Liver (tissue), 3 donors: ENCODE measurements around the gene SELENOS.

Experiments
- EGR1 ChIP-seq, 2 donors: IDR thresholded peaks; 2 replicates each; pipeline ENCODE4 v1.6.1; 2016 to 2018; ENCODE audit warnings: antibody characterized with exemption in 2 of 2, low read depth in 2 of 2
- FOXA2 ChIP-seq: IDR thresholded peaks from 2 replicates; pipeline ENCODE4 v1.6.1; 2016; ENCODE audit warnings: antibody characterized with exemption
- GABPA ChIP-seq, 2 donors: IDR thresholded peaks in 1 of 2; conservative IDR thresholded peaks in 1 of 2; 2 replicates each; pipeline ENCODE4 v1.6.1; 2016; ENCODE audit warnings: antibody characterized with exemption in 2 of 2, mild to moderate bottlenecking in 1 of 2, moderate library complexity in 1 of 2
- HNF4A ChIP-seq, 2 donors: conservative IDR thresholded peaks; 2 replicates each; pipeline ENCODE4 v1.6.1; 2016; ENCODE audit warnings: antibody characterized with exemption in 2 of 2, mild to moderate bottlenecking in 2 of 2
- JUND ChIP-seq, 2 donors: IDR thresholded peaks; 2 replicates each; pipeline ENCODE4 v1.6.1; 2016; ENCODE audit warnings: antibody characterized with exemption in 2 of 2
- RAD21 ChIP-seq, 2 donors: IDR thresholded peaks; 2 replicates each; pipeline ENCODE4 v1.6.1; 2016; ENCODE audit warnings: antibody characterized with exemption in 2 of 2, mild to moderate bottlenecking in 2 of 2
- SP1 ChIP-seq: IDR thresholded peaks from 2 replicates; pipeline ENCODE4 v1.6.1; 2018; ENCODE audit warnings: antibody characterized with exemption, mild to moderate bottlenecking
- TAF1 ChIP-seq: conservative IDR thresholded peaks from 2 replicates; pipeline ENCODE4 v1.6.1; 2016; ENCODE audit warnings: antibody characterized with exemption, mild to moderate bottlenecking
- YY1 ChIP-seq: IDR thresholded peaks from 2 replicates; pipeline ENCODE4 v1.6.1; 2016; ENCODE audit warnings: antibody characterized with exemption, mild to moderate bottlenecking
- TF ChIP-seq, protein P1 (sequence below): fragments of 150-350 bp; IDR thresholded peaks from 2 replicates; pipeline ENCODE4 v1.5.1; 2017; ENCODE audit warnings: improper control_type of control experiment, low read depth, low read length; ENCODE audit not compliant: missing input control
- TF ChIP-seq, protein P2 (sequence below): IDR thresholded peaks from 2 replicates; pipeline ENCODE4 v1.6.1; 2016; ENCODE audit warnings: antibody characterized with exemption
- TF ChIP-seq, protein P3 (sequence below): IDR thresholded peaks from 2 replicates; pipeline ENCODE4 v1.6.1; 2016; ENCODE audit warnings: antibody characterized with exemption, mild to moderate bottlenecking
- TF ChIP-seq, protein P4 (sequence below): IDR thresholded peaks from 2 replicates; pipeline ENCODE4 v1.6.1; 2016; ENCODE audit warnings: antibody characterized with exemption
- TF ChIP-seq, protein P5 (sequence below): IDR thresholded peaks from 2 replicates; pipeline ENCODE4 v1.6.1; 2016; ENCODE audit warnings: antibody characterized with exemption
- donor health status: healthy.
- donor health status: healthy.

DNA sequence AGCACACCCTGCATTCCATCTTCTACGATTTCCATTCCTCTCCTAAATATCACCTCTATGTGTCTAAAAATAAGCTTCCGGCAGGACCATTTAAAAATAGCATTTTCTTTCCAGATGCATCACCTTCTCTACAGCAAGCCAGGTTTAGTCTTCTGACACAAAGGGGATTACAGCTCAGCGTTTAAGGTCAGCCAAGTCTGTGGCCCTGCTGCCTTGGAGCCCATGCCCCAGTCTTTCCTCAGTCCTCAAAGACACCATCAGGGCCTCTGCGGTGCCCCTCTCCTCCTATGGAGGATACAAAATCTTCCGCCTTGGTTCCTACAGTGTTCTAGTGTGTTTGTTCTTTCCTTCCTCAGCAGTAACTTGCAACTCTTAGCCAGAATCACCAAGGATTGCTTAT is 3.8 kb downstream of the SELENOS start:
- TF ChIP-seq, protein P1, sequence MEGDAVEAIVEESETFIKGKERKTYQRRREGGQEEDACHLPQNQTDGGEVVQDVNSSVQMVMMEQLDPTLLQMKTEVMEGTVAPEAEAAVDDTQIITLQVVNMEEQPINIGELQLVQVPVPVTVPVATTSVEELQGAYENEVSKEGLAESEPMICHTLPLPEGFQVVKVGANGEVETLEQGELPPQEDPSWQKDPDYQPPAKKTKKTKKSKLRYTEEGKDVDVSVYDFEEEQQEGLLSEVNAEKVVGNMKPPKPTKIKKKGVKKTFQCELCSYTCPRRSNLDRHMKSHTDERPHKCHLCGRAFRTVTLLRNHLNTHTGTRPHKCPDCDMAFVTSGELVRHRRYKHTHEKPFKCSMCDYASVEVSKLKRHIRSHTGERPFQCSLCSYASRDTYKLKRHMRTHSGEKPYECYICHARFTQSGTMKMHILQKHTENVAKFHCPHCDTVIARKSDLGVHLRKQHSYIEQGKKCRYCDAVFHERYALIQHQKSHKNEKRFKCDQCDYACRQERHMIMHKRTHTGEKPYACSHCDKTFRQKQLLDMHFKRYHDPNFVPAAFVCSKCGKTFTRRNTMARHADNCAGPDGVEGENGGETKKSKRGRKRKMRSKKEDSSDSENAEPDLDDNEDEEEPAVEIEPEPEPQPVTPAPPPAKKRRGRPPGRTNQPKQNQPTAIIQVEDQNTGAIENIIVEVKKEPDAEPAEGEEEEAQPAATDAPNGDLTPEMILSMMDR, result no peak
- TF ChIP-seq, protein P2, sequence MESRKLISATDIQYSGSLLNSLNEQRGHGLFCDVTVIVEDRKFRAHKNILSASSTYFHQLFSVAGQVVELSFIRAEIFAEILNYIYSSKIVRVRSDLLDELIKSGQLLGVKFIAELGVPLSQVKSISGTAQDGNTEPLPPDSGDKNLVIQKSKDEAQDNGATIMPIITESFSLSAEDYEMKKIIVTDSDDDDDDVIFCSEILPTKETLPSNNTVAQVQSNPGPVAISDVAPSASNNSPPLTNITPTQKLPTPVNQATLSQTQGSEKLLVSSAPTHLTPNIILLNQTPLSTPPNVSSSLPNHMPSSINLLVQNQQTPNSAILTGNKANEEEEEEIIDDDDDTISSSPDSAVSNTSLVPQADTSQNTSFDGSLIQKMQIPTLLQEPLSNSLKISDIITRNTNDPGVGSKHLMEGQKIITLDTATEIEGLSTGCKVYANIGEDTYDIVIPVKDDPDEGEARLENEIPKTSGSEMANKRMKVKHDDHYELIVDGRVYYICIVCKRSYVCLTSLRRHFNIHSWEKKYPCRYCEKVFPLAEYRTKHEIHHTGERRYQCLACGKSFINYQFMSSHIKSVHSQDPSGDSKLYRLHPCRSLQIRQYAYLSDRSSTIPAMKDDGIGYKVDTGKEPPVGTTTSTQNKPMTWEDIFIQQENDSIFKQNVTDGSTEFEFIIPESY, result no peak
- TF ChIP-seq, protein P3, sequence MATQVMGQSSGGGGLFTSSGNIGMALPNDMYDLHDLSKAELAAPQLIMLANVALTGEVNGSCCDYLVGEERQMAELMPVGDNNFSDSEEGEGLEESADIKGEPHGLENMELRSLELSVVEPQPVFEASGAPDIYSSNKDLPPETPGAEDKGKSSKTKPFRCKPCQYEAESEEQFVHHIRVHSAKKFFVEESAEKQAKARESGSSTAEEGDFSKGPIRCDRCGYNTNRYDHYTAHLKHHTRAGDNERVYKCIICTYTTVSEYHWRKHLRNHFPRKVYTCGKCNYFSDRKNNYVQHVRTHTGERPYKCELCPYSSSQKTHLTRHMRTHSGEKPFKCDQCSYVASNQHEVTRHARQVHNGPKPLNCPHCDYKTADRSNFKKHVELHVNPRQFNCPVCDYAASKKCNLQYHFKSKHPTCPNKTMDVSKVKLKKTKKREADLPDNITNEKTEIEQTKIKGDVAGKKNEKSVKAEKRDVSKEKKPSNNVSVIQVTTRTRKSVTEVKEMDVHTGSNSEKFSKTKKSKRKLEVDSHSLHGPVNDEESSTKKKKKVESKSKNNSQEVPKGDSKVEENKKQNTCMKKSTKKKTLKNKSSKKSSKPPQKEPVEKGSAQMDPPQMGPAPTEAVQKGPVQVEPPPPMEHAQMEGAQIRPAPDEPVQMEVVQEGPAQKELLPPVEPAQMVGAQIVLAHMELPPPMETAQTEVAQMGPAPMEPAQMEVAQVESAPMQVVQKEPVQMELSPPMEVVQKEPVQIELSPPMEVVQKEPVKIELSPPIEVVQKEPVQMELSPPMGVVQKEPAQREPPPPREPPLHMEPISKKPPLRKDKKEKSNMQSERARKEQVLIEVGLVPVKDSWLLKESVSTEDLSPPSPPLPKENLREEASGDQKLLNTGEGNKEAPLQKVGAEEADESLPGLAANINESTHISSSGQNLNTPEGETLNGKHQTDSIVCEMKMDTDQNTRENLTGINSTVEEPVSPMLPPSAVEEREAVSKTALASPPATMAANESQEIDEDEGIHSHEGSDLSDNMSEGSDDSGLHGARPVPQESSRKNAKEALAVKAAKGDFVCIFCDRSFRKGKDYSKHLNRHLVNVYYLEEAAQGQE, result no peak
- TF ChIP-seq HNF4A (conservative IDR thresholded peaks at IDR 0.05), result no peak
- TF ChIP-seq RAD21 (IDR thresholded peaks at IDR 0.05), result no peak
- TF ChIP-seq JUND (IDR thresholded peaks at IDR 0.05), result no peak
- TF ChIP-seq, protein P4, sequence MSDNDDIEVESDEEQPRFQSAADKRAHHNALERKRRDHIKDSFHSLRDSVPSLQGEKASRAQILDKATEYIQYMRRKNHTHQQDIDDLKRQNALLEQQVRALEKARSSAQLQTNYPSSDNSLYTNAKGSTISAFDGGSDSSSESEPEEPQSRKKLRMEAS, result no peak
- no peak for TF ChIP-seq FOXA2
- no peak for TF ChIP-seq EGR1 (IDR thresholded peaks at IDR 0.05; ENCODE audit: low read depth in 2 of 2)
- no peak for TF ChIP-seq GABPA (IDR thresholded peaks at IDR 0.05 in 1 of 2, conservative IDR thresholded peaks at IDR 0.05 in 1 of 2)
- TF ChIP-seq SP1, result no peak
- no peak for TF ChIP-seq TAF1
- TF ChIP-seq YY1, result no peak
- TF ChIP-seq, protein P5, sequence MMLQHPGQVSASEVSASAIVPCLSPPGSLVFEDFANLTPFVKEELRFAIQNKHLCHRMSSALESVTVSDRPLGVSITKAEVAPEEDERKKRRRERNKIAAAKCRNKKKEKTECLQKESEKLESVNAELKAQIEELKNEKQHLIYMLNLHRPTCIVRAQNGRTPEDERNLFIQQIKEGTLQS, result no peak
